HG02678 (cell line): ENCODE data around the gene NKX1-1.
"Not testable (repeated sequence)": the region's sequence is repeated elsewhere in the genome, so short reads cannot be mapped to it uniquely, and the experiment has no call there.

Source experiments
- ATAC-seq: cut with Tn5 transposase; IDR thresholded peaks from one replicate; pipeline ENCODE4 v1.9.1; 2021; ENCODE audit warnings: mild to moderate bottlenecking, moderate library complexity; ENCODE audit not compliant: unreplicated experiment

Gene NKX1-1

DNA sequence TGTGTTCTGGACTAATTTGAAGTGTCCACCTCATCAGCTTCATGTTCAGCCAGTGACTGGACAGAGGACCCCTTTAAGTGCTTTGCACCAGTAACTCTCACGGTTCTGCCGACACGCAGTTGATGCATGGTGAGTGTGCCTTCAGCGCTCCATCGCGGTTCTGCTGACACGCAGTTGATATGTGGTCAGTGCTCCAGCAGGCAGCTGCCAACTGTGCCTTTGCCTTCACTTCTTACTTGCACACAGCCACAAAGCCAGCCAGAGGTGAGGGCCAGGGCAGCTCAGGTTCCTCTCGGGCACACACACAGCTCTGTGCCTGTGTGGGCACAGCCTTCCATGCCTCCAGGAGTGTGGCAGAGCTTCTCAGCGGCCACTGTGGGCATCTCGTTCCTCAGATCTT is 12.4 kb downstream of the NKX1-1 start:
- no peak for ATAC-seq

GRCh38 chr4:1393363-1393762 is 12.9 kb downstream of the NKX1-1 start:
- not testable (repeated sequence) for ATAC-seq

- ATAC-seq: no peak
These were observed 20.6 kb downstream of the NKX1-1 start for GRCh38 chr4:1385373-1386340.

DNA sequence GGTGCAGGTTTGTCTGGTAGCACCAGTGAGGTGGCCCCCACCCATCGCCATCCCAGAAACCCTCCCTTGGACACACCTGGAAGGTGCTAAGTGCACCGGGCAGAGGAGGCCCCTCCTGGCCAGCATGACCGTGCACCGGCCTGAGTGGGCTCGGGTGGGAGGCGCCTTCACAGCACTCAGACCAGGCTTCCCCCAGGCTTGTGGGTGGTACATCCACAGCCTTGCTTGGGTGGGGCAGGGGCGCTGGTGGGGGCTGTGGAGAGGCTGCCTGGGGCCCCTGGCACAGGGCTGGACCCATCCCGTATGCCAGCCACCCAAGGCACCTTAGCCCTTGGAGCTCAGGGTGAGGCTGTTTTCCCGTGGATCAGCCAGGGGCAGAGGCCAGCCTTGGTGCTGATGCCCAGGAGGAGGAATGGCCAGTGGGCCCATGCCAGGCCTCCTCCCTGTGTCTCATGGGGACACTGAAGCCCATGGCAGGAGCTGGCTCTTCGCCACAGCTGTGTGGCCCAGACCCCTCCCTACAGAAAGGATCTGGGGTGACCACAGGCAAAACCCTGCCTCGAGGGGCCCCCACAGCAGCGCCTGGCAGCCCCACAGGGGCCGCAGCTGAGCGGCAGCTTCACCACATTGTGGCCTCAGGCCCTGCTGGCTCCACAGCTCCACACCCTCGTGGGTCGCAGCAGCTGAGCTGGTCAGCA is 21.4 kb downstream of the NKX1-1 start:
- no peak for ATAC-seq

DNA sequence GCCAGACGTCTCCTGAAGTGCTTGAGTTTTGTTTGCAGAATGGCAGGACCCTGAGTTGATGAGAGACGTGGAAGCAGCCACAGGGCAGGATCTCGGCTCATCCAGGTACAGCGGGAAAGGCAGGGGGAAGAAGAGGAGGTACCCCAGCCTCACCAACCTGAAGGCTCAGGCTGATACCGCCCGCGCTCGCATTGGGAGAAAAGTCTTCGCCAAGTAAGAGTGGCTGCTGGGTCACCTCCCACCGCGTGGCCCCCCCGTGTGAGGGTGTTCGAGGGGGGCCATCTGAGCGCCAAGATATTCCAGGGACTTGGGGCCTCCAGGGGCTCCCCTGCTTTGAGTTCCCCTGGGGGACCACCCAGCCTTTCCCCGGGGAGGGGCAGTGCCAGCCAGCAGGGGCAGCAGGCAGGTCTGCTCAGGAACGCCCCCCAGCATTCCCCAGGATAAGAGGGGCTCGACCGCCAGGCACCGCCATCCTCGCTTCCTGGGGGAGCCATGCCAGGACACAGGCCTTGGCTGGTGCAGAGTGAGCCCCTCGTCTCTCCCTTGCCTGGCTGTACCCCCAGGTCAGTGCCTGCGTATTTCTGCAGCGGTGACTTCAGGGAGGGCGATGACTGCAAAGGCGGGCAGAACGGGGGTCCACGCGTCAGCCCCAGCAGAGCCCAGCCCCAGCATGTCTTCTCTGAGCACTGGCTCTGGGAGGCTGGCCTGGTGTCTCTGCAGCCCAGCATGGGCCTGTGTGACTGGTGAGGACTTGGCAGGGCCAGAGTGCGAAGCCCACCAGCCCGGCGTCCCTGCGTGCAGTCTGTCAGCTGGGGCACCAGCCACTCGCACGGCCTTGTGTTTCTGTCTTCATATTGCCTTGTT is 22.3 kb downstream of the NKX1-1 start:
- ATAC-seq: no peak

- no peak for ATAC-seq
These were observed 23.2 kb downstream of the NKX1-1 start for GRCh38 chr4:1382776-1383727.

DNA sequence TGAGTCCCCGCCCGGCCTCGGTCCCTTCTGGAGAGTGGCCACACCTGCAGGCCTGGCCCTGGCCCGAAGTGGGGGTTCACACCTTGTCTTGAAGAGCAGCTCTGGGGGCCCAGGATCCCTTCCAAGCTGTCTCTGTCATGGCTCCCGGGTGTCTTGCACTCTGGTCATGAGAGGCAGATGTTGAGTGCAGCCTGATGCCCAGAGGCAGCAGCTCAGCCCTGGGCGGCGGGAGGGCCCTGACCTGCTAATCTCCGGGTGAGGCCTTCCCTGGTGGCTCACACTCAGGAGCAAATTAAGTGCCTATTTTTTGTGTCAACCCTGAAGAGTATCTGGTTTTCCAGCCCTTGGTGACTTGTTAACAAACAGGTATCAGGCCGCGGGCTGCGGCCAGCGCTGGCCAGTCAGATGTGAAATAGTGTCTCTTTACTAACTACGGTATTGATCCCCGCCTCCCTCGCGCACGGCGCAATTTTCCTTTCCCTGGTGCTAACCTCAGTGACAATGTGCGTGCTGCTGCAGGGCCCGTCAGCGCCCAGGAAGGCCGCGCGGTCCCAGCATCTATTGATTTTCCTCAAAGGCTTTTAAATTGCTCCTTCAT is 24.2 kb downstream of the NKX1-1 start:
- no peak for ATAC-seq

DNA sequence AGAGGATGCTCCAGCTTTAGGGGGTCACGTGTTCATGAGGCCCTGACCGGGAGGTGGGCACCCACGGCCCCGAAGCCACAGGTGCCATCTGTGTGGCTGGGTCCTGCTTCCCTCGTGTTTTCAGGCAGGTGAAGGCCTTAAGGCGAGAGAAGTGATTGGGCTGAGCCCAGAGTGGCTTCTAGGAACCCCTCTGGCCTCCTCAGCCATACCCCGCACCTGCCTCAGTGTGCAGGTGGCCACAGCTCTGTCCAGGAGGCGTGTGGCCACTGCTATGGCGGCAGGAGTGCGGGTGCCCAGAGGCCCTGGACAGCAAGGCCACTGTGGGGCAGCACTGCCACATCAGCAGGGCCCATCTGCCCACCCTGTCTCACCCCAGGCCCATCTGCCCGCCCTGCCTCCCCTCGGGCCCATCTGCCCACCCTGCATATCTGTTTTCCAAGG is 25.0 kb downstream of the NKX1-1 start:
- no peak for ATAC-seq

- no peak for ATAC-seq
These were observed 25.7 kb downstream of the NKX1-1 start for GRCh38 chr4:1380368-1381151.

GRCh38 chr4:1379801-1380331 is 26.4 kb downstream of the NKX1-1 start:
- ATAC-seq: no peak

DNA sequence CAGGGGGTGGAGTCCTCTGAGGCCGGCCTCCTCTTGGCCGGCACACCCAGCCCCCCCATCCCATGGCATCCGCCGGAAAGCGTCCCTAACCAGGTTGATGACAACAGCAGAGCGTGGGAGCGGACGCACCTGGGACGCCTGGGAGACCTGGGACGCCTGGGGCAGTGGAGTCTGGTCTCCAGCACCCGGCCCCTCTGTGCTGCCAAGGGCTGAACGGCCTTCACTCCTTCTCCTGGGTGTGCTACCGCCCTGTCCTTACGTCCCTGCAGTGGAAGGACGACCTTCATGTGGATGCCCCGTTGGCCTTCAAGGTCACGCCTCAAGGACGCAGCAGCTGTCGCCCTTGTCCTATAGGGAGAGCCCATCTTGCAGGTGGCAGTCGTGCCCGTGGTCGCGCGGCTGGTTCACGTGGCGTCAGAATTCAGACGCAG is 26.9 kb downstream of the NKX1-1 start:
- ATAC-seq: no peak

GRCh38 chr4:1378559-1379231 is 27.5 kb downstream of the NKX1-1 start:
- no peak for ATAC-seq

GRCh38 chr4:1377606-1378261 is 28.5 kb downstream of the NKX1-1 start:
- ATAC-seq: no peak

DNA sequence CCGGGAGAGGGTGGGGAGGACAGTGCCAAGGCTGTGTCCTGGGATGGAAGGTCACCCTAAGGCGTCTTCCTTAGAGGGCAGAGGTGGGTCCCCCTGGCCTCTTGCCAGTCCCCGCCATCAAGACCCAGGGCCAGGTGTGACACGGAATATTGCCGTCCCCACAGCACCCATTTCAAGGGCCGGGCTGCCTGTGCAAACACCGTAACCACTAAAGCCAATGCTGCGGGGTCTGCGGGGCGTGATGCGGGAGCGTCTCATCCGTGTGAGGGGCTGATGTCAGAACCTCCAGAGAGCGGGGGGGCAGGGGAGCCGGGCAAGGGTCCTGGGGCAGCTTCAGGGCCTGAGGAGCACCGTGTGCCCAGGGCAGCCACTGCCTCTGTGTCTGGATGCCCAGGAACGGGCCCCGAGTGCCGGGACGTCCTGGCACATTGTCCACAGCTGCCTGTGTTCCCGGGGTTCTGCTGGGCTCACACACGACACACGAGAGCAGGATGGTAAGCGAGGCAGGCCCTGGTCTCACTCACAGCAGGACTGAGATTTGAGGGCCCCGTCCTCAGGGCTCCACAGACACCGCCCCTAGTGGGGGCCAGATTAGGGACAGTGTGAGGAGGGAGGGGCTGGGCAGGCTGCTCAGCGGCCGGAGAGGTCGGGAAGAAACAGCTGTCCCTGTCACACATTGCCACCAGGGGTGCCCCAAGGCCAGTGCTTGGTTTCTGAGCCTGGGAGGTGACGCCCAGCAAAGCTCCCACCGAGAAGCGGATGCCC is 29.2 kb downstream of the NKX1-1 start:
- ATAC-seq: no peak

GRCh38 chr4:1376391-1376840 is 29.8 kb downstream of the NKX1-1 start:
- no peak for ATAC-seq

DNA sequence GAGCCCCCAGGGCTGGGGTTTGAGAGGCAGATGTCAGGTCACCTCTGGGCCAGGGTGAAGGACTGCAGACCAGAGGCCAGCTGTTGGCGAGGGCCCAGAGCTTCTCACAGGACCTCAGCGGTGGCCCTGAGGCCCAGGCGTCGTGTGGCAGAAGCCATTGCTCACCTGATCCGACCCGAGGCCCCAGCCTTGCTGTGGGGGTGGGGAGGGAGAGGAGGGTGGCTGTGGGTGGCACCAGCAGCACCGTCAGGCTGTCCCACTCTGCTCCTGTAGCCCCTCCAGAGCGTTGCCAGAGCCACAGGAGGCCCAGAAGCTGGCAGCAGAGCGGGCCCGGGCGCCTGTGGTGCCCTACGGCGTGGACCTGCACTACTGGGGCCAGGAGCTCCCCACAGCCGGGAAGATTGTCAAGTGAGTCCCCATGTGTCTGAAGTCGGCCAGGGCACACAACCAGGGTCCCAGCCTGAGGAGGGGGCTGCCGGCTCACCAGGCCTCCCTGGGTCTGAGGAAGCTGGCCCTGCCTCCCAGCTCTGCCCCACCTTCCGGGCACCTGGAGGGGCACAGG is 30.4 kb downstream of the NKX1-1 start:
- ATAC-seq: no peak
